GM23338 (cell line): Measurements from ENCODE around the gene NKD1.

Experiments used
- CREB1 ChIP-seq: fragments of 250-450 bp; sonication (Bioruptor Pico); IDR thresholded peaks from 2 replicates; pipeline ENCODE4 v1.5.0; 2020; ENCODE audit warnings: low read depth, mild to moderate bottlenecking, moderate library complexity
- EZH2 ChIP-seq: fragments of 200-600 bp; sonication (generic); IDR thresholded peaks from one replicate; pipeline ENCODE4 v1.8.0; 2017; ENCODE audit warnings: antibody characterized with exemption, mild to moderate bottlenecking, low read depth; ENCODE audit not compliant: unreplicated experiment
- ZNF114 ChIP-seq: fragments of 250-450 bp; sonication (Bioruptor Pico); IDR thresholded peaks from 2 replicates; pipeline ENCODE4 v1.5.0; 2020; ENCODE audit warnings: mild to moderate bottlenecking, moderate library complexity

DNA sequence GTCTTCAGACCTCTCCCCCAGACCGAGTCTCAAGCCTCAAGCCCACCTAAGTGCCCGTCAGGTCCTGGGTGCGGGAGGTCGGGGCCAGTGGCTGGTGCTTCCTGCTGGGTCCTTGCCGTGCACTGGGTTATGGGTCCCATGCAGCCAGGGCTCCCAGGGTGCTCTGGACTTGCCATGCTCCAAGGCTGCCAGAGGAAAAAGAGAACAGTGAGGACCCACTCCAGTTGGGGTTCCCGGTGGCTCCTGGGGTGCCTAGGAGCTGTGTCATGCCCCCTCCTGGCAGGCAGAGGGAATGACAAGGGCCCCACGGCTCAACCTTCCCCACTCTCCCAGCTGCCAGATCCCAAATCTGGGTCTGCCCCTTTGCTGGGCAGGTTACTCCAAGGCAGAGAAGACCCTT, 129.2 kb downstream of the NKD1 start:
- TF ChIP-seq EZH2 (no peak), ZNF114 (no peak), CREB1 (CRISPR knock-in tag) (no peak)
